ENCODE results near the gene PRRC2B. TPM values are rescaled to one million over a fixed set of nuclear protein-coding genes. Genes with fewer than 3 reads are reported as not detected.

The PRRC2B gene
- total and polyA plus RNA-seq, 2 of the 8 experiments (the other 6 are each of a cell fraction or from before 2014, with no cell fraction given) = 37.3 to 249 TPM

DNA sequence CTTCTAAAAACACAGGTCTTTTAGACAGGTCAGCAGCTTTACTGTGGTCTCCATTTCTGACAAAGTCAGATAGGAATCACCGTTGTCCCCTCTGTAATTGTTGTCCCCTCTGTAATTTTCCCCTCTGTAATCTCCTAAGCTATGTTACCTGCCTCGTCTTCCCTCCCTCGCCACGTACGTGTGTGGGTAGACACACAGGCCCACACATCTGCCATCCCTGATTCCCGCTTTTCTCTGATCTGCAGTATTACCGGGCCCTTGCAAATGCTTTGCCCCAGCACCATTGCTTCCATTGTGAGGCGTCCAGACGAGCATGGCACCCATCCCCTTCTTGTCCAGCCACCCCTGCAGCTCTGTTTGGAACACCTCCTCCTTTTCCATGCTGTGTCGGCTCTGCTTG is 63.9 kb downstream of the PRRC2B start:
- Histone ChIP-seq H3K4me3 (ENCODE audit: extremely low read depth in 1 of 4, insufficient read depth in 2 of 4, low read depth in 3 of 4, low read length in 4 of 4) (no peak overlapping the region), H2BK5ac (ENCODE audit: low read depth, low read length) (no peak overlapping the region), H4K5ac (ENCODE audit: insufficient read length, low read depth, low read length) (no peak overlapping the region), H2BK120ac (replicated peaks; ENCODE audit: low read depth, low read length) (no peak overlapping the region), H2AK5ac (ENCODE audit: low read depth, low read length) (no peak overlapping the region), H3K27ac (ENCODE audit: low read depth, low read length) (no peak overlapping the region), H3K79me1 (ENCODE audit: low read depth, low read length) (peaks cover 19% of the 10 kb centered on the region), H3K4me2 (ENCODE audit: insufficient read depth in 1 of 2, low read depth in 2 of 2, low read length in 2 of 2) (no peak overlapping the region), H4K20me1 (replicated peaks in 1 of 2; ENCODE audit: control insufficient read depth in 1 of 2, insufficient read depth in 2 of 2, low read length in 2 of 2) (peaks cover 8 to 23% of the 10 kb centered on the region in 2 experiments), H3K27me3 (replicated peaks in 1 of 4; ENCODE audit: control insufficient read depth in 3 of 4, extremely low read depth in 1 of 4, insufficient read depth in 3 of 4, low read length in 3 of 4) (no peaks in the 10 kb centered on the region), H3K23ac (ENCODE audit: insufficient read length) (no peak overlapping the region), H3K14ac (ENCODE audit: insufficient read length) (no peak overlapping the region), H2BK15ac (ENCODE audit: low read length) (no peak overlapping the region), H3K4ac (replicated peaks; ENCODE audit: insufficient read length, low read depth, low read length) (no peak overlapping the region), H3K36me3 (ENCODE audit: control insufficient read depth in 2 of 4, insufficient read depth in 4 of 4, low read length in 3 of 4) (peaks cover 42 to 92% (median 77%) of the 10 kb centered on the region in 4 experiments), H2AFZ (ENCODE audit: low read length) (no peak overlapping the region), H2BK20ac (ENCODE audit: low read length) (no peak overlapping the region), H3K79me2 (ENCODE audit: control insufficient read depth in 1 of 2, insufficient read depth in 2 of 2, low read length in 2 of 2) (peaks cover 0 to 19% of the 10 kb centered on the region in 2 experiments; a peak in 3 of 4 replicates), H4K91ac (replicated peaks; ENCODE audit: insufficient read length, low read length) (no peak overlapping the region), H3K4me1 (replicated peaks in 1 of 4; ENCODE audit: control insufficient read depth in 3 of 4, insufficient read depth in 4 of 4, low read length in 3 of 4) (no peaks in the 10 kb centered on the region), H2BK12ac (ENCODE audit: low read depth, low read length) (no peak overlapping the region), H3K23me2 (ENCODE audit: low read depth, low read length) (no peaks in the 10 kb centered on the region), H4K8ac (ENCODE audit: extremely low read depth, insufficient read depth, low read length) (no peak overlapping the region), H3K9me3 (ENCODE audit: insufficient read depth in 2 of 2, low read depth in 1 of 2, low read length in 1 of 2) (no peaks in the 10 kb centered on the region), H3K18ac (ENCODE audit: extremely low read depth, low read length) (no peak overlapping the region), H3K9ac (replicated peaks in 1 of 4; ENCODE audit: extremely low read depth in 1 of 4, low read depth in 3 of 4, low read length in 3 of 4) (no peak overlapping the region), H3K56ac (replicated peaks; ENCODE audit: insufficient read length, low read depth, low read length) (no peak overlapping the region)
- FAIRE-seq (no peak), DNase-seq (ENCODE audit: low read depth in 1 of 2, low spot score in 2 of 2) (no peak)
- CTCF ChIA-PET (ENCODE audit: partially characterized antibody) = interaction anchor here (0.8 to 5.1 kb wide), 4 partner anchors 11 to 74 kb away, joined by 3 to 31 read pairs (median 6); no protein-coding TSS in a partner anchor
- WGBS, 2 experiments (ENCODE audit: extremely low coverage in 1 of 2, insufficient coverage in 1 of 2, insufficient read length in 1 of 2, insufficient replicate concordance in 2 of 2, low coverage in 1 of 2, low lambda C conversion rate in 2 of 2, missing lambda C conversion rate in 1 of 2) = 90% methylated on average over 10 of the region's 10 CpGs; no CpG with 5 or more reads in 1 of the 2 experiments
- POLR2A ChIA-PET (ENCODE audit: partially characterized antibody) = interaction anchor here (0.6 to 1.5 kb wide), 6 partner anchors 12 to 528 kb away, joined by 3 to 4 read pairs (median 4); no protein-coding TSS in a partner anchor
- no peak for TF ChIP-seq YY1 (IDR thresholded peaks at IDR 0.05; ENCODE audit: low read depth, low read length)
- TF ChIP-seq HDAC6 (IDR thresholded peaks at IDR 0.05; ENCODE audit: low read depth, low read length) = no peak
- no peak for TF ChIP-seq JUN (IDR thresholded peaks at IDR 0.05; ENCODE audit: low read depth, low read length)
- TF ChIP-seq SP2 (IDR thresholded peaks at IDR 0.05; ENCODE audit: low read length) = no peak
- TF ChIP-seq, protein P1, sequence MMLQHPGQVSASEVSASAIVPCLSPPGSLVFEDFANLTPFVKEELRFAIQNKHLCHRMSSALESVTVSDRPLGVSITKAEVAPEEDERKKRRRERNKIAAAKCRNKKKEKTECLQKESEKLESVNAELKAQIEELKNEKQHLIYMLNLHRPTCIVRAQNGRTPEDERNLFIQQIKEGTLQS (IDR thresholded peaks at IDR 0.05; ENCODE audit: insufficient read depth, low read depth, low read length) = no peak
- TF ChIP-seq SIRT6 (IDR thresholded peaks at IDR 0.05; ENCODE audit: low read length) = no peak

Measured in H1 (cell line).